G401.6 (cell line): ENCODE results near the gene SYNE2.

Experiments used
- FAIRE-seq: peaks from 2 replicates; lab custom pipeline; 2012; peaks lifted over from hg19 to GRCh38; lab: Jason Lieb, UNC

SYNE2 gene

GRCh38 chr14:63912286-63912685 lies 59.5 kb downstream of the SYNE2 start:
- FAIRE-seq, result no peak

- FAIRE-seq, result no peak
Observed at GRCh38 chr14:63918411-63918810, 65.6 kb downstream of the SYNE2 start.

GRCh38 chr14:63922696-63923421 lies 70.1 kb downstream of the SYNE2 start:
- no peak for FAIRE-seq

GRCh38 chr14:63923422-63923752 lies 70.6 kb downstream of the SYNE2 start:
- no peak for FAIRE-seq

- FAIRE-seq, result peak; percentile 76
Observed at GRCh38 chr14:63924375-63924774, 71.6 kb downstream of the SYNE2 start.

GRCh38 chr14:63926641-63927040 lies 73.8 kb downstream of the SYNE2 start:
- no peak for FAIRE-seq

- FAIRE-seq, result no peak
Observed at GRCh38 chr14:63928744-63929174, 76.0 kb downstream of the SYNE2 start.

GRCh38 chr14:63933110-63933509 lies 80.3 kb downstream of the SYNE2 start:
- no peak for FAIRE-seq

- FAIRE-seq, result no peak
Observed at GRCh38 chr14:63933711-63934110, 80.9 kb downstream of the SYNE2 start.

GRCh38 chr14:63938198-63939005 lies 85.6 kb downstream of the SYNE2 start:
- no peak for FAIRE-seq

GRCh38 chr14:63939006-63939270 lies 86.1 kb downstream of the SYNE2 start:
- FAIRE-seq, result no peak

- no peak for FAIRE-seq
Observed at GRCh38 chr14:63940387-63940786, 87.6 kb downstream of the SYNE2 start.

- FAIRE-seq, result no peak
Observed at GRCh38 chr14:63941023-63941422, 88.2 kb downstream of the SYNE2 start.

- no peak for FAIRE-seq
Observed at GRCh38 chr14:63949696-63950095, 96.9 kb downstream of the SYNE2 start.

GRCh38 chr14:63951021-63951420 lies 98.2 kb downstream of the SYNE2 start:
- no peak for FAIRE-seq

GRCh38 chr14:63951429-63951828 lies 98.6 kb downstream of the SYNE2 start:
- FAIRE-seq, result no peak

- FAIRE-seq, result peak; percentile 3
Observed at GRCh38 chr14:63952053-63952932, 99.5 kb downstream of the SYNE2 start.

- no peak for FAIRE-seq
Observed at GRCh38 chr14:63952933-63953437, 100.2 kb downstream of the SYNE2 start.

- peak; percentile 46 for FAIRE-seq
Observed at GRCh38 chr14:63956326-63956725, 103.5 kb downstream of the SYNE2 start.

GRCh38 chr14:63960926-63961567 lies 108.2 kb downstream of the SYNE2 start:
- no peak for FAIRE-seq

GRCh38 chr14:63962906-63963305 lies 110.1 kb downstream of the SYNE2 start:
- peak; percentile 3 for FAIRE-seq

GRCh38 chr14:63963439-63963838 lies 110.6 kb downstream of the SYNE2 start:
- FAIRE-seq, result no peak
